ENCODE measurements around the gene SETX. TPM values are rescaled to one million over a fixed set of nuclear protein-coding genes. Genes with fewer than 3 reads are reported as not detected.

The SETX gene
- total RNA-seq, 5 donors from 2014 or later (not counting 1 experiment from before 2014, with no cell fraction given): 63.9 to 73.2 (median 65.0) TPM

DNA sequence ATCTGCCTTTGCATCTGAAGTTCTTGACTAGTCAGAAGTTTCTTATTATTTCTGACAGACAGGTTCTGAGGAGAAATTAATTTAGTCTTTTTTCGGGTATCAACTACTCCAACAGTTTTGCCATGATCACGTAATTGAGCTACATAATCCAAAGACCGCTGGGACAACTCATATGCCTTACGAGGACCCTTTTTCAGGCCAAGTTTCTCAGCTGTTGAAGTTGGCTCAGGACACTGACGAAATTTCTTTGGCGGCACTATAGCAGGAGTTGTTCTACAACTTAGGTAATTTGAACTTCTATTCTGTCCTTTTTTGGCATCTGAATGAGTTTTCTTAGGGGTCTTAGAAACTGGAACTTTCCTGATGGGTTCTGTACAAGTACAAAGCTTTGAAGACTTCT lies 27.2 kb downstream of the SETX start:
- Histone ChIP-seq H3K4me3 (ENCODE audit: control insufficient read depth in 1 of 2, extremely low read depth in 1 of 2, low read length in 1 of 2) (no peak overlapping the region), H3K36me3 (ENCODE audit: control insufficient read depth in 2 of 2, extremely low read depth in 1 of 2, insufficient read depth in 1 of 2, low read length in 1 of 2) (peaks cover 5 to 55% of the 10 kb centered on the region in 2 donors), H3K9me3 (no peaks in the 10 kb centered on the region), H3K27ac (ENCODE audit: low read length) (no peak overlapping the region), H3K4me1 (ENCODE audit: control insufficient read depth in 1 of 2, extremely low read depth in 1 of 2, insufficient read depth in 2 of 2, low read length in 2 of 2) (peaks cover 0 to 5% of the 10 kb centered on the region in 2 experiments), H3K27me3 (replicated peaks in 1 of 2; ENCODE audit: control insufficient read depth in 2 of 2, extremely low read depth in 1 of 2, insufficient read depth in 2 of 2, low read length in 1 of 2) (no peaks in the 10 kb centered on the region)
- CTCF ChIA-PET: interaction anchor here in 1 of 2 donors (0.6 kb wide), 1 partner anchor 37 kb away, joined by 3 read pairs; no protein-coding TSS in a partner anchor
- Mint-ChIP-seq H3K27me3 (no peaks in the 10 kb centered on the region), H3K36me3 (peaks cover 77% of the 10 kb centered on the region), H3K4me3 (no peak overlapping the region), H3K9me3 (peaks cover 0 to 13% (median 9%) of the 10 kb centered on the region in 3 donors), H3K27ac (no peak overlapping the region), H3K4me1 (peaks cover 57 to 60% (median 59%) of the 10 kb centered on the region in 3 donors)
- DNase-seq (no peak), ATAC-seq (replicated peaks in 1 of 4) (no peak)
- 100% methylated on average over 2 of the region's 6 CpGs for WGBS (ENCODE audit: insufficient coverage)
- POLR2A ChIA-PET: no interaction called here

- Histone ChIP-seq H3K27me3 (replicated peaks in 1 of 2; ENCODE audit: control insufficient read depth in 2 of 2, extremely low read depth in 1 of 2, insufficient read depth in 2 of 2, low read length in 1 of 2) (no peaks in the 10 kb centered on the region), H3K4me3 (ENCODE audit: control insufficient read depth in 1 of 2, extremely low read depth in 1 of 2, low read length in 1 of 2) (no peak overlapping the region), H3K9me3 (no peaks in the 10 kb centered on the region), H3K36me3 (ENCODE audit: control insufficient read depth in 2 of 2, extremely low read depth in 1 of 2, insufficient read depth in 1 of 2, low read length in 1 of 2) (peaks cover 0 to 37% of the 10 kb centered on the region in 2 donors), H3K27ac (ENCODE audit: low read length) (no peak overlapping the region), H3K4me1 (ENCODE audit: control insufficient read depth in 1 of 2, extremely low read depth in 1 of 2, insufficient read depth in 2 of 2, low read length in 2 of 2) (peaks cover 0 to 14% of the 10 kb centered on the region in 2 experiments)
- Mint-ChIP-seq H3K4me1 (peaks cover 57 to 66% (median 64%) of the 10 kb centered on the region in 3 donors), H3K36me3 (peaks cover 56% of the 10 kb centered on the region), H3K9me3 (peaks cover 0 to 12% (median 9%) of the 10 kb centered on the region in 3 donors), H3K4me3 (no peak overlapping the region), H3K27me3 (no peaks in the 10 kb centered on the region), H3K27ac (peak overlapping the region in 1 of 2 donors; percentile 35)
- CTCF ChIA-PET: no interaction called here
- DNase-seq: no peak
- no CpG with 5 or more reads among the region's 1 CpG for whole genome bisulfite sequencing (ENCODE audit: insufficient coverage)
- ATAC-seq (replicated peaks in 1 of 4): no peak
- POLR2A ChIA-PET: interaction anchor here in 1 of 2 donors (0.5 to 0.6 kb wide), 2 partner anchors 29 to 517 kb away, joined by 3 to 7 read pairs; no protein-coding TSS in a partner anchor
These were observed 30.4 kb downstream of the SETX start for GRCh38 chr9:132324425-132324824.

DNA sequence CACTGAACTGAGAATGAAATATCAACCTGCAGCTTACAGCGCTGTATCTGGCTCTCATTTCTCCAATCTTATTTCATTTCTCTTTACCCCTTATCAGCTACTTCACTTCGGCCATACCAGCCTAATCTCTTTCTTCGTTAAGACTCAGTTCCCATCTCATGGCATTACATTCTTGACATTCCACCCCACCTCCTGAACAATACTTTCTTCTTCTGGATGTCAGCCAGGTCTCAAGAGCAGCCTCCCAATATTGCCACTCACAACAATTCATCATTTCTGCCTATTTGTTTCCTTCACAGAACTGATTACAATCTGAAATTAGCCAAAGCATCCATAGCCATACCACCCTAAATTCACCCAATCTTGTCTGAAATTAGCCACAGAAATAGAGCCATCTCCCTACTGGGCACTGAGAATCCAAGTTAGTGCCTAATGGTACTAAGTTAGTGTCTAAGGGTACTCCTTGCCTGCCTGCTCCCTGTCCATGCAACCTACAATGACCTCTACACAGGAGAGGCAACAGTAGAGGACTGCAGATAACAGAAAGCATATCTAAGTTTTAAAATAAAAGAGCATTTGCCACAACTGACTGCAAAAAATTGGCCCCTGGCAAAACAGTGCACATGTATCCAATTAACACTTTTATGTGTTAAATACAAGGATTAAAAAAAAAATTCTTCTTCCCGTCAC lies 35.2 kb downstream of the SETX start:
- Histone ChIP-seq H3K4me3 (ENCODE audit: control insufficient read depth in 1 of 2, extremely low read depth in 1 of 2, low read length in 1 of 2) (no peak overlapping the region), H3K4me1 (ENCODE audit: control insufficient read depth in 1 of 2, extremely low read depth in 1 of 2, insufficient read depth in 2 of 2, low read length in 2 of 2) (peaks cover 0 to 14% of the 10 kb centered on the region in 2 experiments), H3K27me3 (replicated peaks in 1 of 2; ENCODE audit: control insufficient read depth in 2 of 2, extremely low read depth in 1 of 2, insufficient read depth in 2 of 2, low read length in 1 of 2) (no peaks in the 10 kb centered on the region), H3K27ac (ENCODE audit: low read length) (no peak overlapping the region), H3K9me3 (no peaks in the 10 kb centered on the region), H3K36me3 (ENCODE audit: control insufficient read depth in 2 of 2, extremely low read depth in 1 of 2, insufficient read depth in 1 of 2, low read length in 1 of 2) (peaks cover 0 to 37% of the 10 kb centered on the region in 2 donors)
- Mint-ChIP-seq H3K27ac (peak overlapping the region; percentile 2 to 50), H3K27me3 (no peaks in the 10 kb centered on the region), H3K4me3 (no peak overlapping the region), H3K36me3 (peaks cover 26% of the 10 kb centered on the region), H3K4me1 (peaks cover 26 to 28% (median 27%) of the 10 kb centered on the region in 3 donors), H3K9me3 (no peaks in the 10 kb centered on the region)
- ChIA-PET POLR2A (no interaction called here), CTCF (interaction anchor here in 1 of 2 donors (0.5 kb wide), 1 partner anchor 46 kb away, joined by 3 read pairs; no protein-coding TSS in a partner anchor)
- ATAC-seq (replicated peaks in 1 of 4): no peak
- WGBS (ENCODE audit: insufficient coverage): 97% methylated on average over 3 of the region's 4 CpGs
- DNase-seq: no peak

- Mint-ChIP-seq H3K27ac (peak overlapping the region in 1 of 2 donors; percentile 3), H3K4me1 (peaks cover 23 to 44% (median 37%) of the 10 kb centered on the region in 3 donors), H3K4me3 (no peak overlapping the region), H3K9me3 (no peaks in the 10 kb centered on the region), H3K36me3 (peaks cover 47% of the 10 kb centered on the region), H3K27me3 (no peaks in the 10 kb centered on the region)
- ChIA-PET POLR2A (no interaction called here), CTCF (no interaction called here)
- no peaks in the 10 kb centered on the region for H3K9me3 ChIP-seq
- H3K4me3 ChIP-seq (ENCODE audit: control insufficient read depth in 1 of 2, extremely low read depth in 1 of 2, low read length in 1 of 2): no peak overlapping the region
- no peak overlapping the region for H3K27ac ChIP-seq (ENCODE audit: low read length)
- DNase-seq (no peak), ATAC-seq (replicated peaks in 1 of 4) (no peak)
- no CpG with 5 or more reads among the region's 2 CpGs for WGBS (ENCODE audit: insufficient coverage)
- H3K27me3 ChIP-seq (replicated peaks in 1 of 2; ENCODE audit: control insufficient read depth in 2 of 2, extremely low read depth in 1 of 2, insufficient read depth in 2 of 2, low read length in 1 of 2): no peaks in the 10 kb centered on the region
- H3K4me1 ChIP-seq (ENCODE audit: control insufficient read depth in 1 of 2, extremely low read depth in 1 of 2, insufficient read depth in 2 of 2, low read length in 2 of 2): peaks cover 0 to 3% of the 10 kb centered on the region in 2 experiments
- H3K36me3 ChIP-seq (ENCODE audit: control insufficient read depth in 2 of 2, extremely low read depth in 1 of 2, insufficient read depth in 1 of 2, low read length in 1 of 2): peaks cover 9 to 49% of the 10 kb centered on the region in 2 donors
These were observed 41.9 kb downstream of the SETX start for GRCh38 chr9:132312873-132313272.

DNA sequence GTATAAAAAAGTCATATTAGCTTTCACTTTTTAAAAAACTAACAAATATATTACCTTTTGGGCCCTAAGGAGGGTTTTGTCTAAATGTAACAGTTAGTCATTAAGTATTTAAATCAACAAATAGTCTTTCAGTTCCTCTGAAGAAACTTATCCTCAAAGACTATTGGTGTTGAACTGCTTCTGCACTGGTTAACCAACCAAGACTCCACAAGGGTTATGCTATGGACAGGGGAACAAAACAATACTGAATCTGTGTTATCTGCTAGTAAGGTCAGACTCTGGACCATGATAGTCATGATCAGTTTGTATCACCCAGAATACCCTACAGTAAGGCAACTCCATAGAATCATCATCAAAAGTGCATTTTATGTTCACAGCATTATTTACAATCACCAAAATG lies 42.4 kb downstream of the SETX start:
- Histone ChIP-seq H3K27ac (ENCODE audit: low read length) (no peak overlapping the region), H3K36me3 (ENCODE audit: control insufficient read depth in 2 of 2, extremely low read depth in 1 of 2, insufficient read depth in 1 of 2, low read length in 1 of 2) (peaks cover 9 to 50% of the 10 kb centered on the region in 2 donors), H3K4me1 (ENCODE audit: control insufficient read depth in 1 of 2, extremely low read depth in 1 of 2, insufficient read depth in 2 of 2, low read length in 2 of 2) (peaks cover 0 to 3% of the 10 kb centered on the region in 2 experiments), H3K9me3 (no peaks in the 10 kb centered on the region), H3K4me3 (ENCODE audit: control insufficient read depth in 1 of 2, extremely low read depth in 1 of 2, low read length in 1 of 2) (no peak overlapping the region), H3K27me3 (replicated peaks in 1 of 2; ENCODE audit: control insufficient read depth in 2 of 2, extremely low read depth in 1 of 2, insufficient read depth in 2 of 2, low read length in 1 of 2) (no peaks in the 10 kb centered on the region)
- ChIA-PET POLR2A (interaction anchor here in 1 of 2 donors (0.5 kb wide), 1 partner anchor 31 kb away, joined by 3 read pairs; no protein-coding TSS in a partner anchor), CTCF (no interaction called here)
- H3K4me1 Mint-ChIP-seq: peaks cover 23 to 44% (median 37%) of the 10 kb centered on the region in 3 donors
- DNase-seq: no peak
- no peak overlapping the region for H3K4me3 Mint-ChIP-seq
- H3K27ac Mint-ChIP-seq: peak overlapping the region; percentile 47 to 58
- no peaks in the 10 kb centered on the region for H3K9me3 Mint-ChIP-seq
- H3K36me3 Mint-ChIP-seq: peaks cover 47% of the 10 kb centered on the region
- no peaks in the 10 kb centered on the region for H3K27me3 Mint-ChIP-seq
- no peak for ATAC-seq (replicated peaks in 1 of 4)

DNA sequence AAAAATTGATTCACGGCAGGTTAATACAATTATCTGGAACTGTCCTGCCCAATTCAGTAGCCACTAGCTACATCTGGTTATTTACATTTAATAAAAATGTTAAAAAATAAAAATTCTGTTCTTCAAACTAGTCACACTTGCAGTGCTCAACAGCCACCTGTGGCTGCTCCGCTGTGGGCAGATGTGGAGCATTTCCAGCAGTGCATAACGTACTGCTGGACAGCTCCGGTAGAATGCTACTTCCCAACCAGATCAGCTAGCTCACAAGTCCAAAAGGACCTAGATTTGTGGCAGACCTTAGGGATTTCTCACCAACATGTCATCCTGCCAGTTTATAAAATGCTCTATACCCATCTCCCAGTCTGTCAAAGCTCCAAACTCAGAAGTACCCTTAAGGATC lies 42.8 kb downstream of the SETX start:
- no peaks in the 10 kb centered on the region for H3K27me3 Mint-ChIP-seq
- CTCF ChIA-PET: no interaction called here
- WGBS (ENCODE audit: insufficient coverage): 90% methylated on average over 2 of the region's 4 CpGs
- Histone ChIP-seq H3K4me1 (ENCODE audit: control insufficient read depth in 1 of 2, extremely low read depth in 1 of 2, insufficient read depth in 2 of 2, low read length in 2 of 2) (peaks cover 0 to 3% of the 10 kb centered on the region in 2 experiments), H3K27ac (ENCODE audit: low read length) (no peak overlapping the region), H3K27me3 (replicated peaks in 1 of 2; ENCODE audit: control insufficient read depth in 2 of 2, extremely low read depth in 1 of 2, insufficient read depth in 2 of 2, low read length in 1 of 2) (no peaks in the 10 kb centered on the region), H3K36me3 (ENCODE audit: control insufficient read depth in 2 of 2, extremely low read depth in 1 of 2, insufficient read depth in 1 of 2, low read length in 1 of 2) (peaks cover 11 to 52% of the 10 kb centered on the region in 2 donors), H3K4me3 (ENCODE audit: control insufficient read depth in 1 of 2, extremely low read depth in 1 of 2, low read length in 1 of 2) (no peak overlapping the region), H3K9me3 (no peaks in the 10 kb centered on the region)
- H3K4me3 Mint-ChIP-seq: no peak overlapping the region
- DNase-seq (no peak), ATAC-seq (replicated peaks in 1 of 4) (no peak)
- POLR2A ChIA-PET: interaction anchor here in 1 of 2 donors (0.5 to 0.6 kb wide), 2 partner anchors 31 to 79 kb away, joined by 3 read pairs; no protein-coding TSS in a partner anchor
- H3K27ac Mint-ChIP-seq: peak overlapping the region; percentile 47 to 58
- no peaks in the 10 kb centered on the region for H3K9me3 Mint-ChIP-seq
- peaks cover 23 to 44% (median 37%) of the 10 kb centered on the region in 3 donors for H3K4me1 Mint-ChIP-seq
- peaks cover 47% of the 10 kb centered on the region for H3K36me3 Mint-ChIP-seq
